Testis (tissue), 2 donors: ENCODE data around the gene C22orf23.

Experiments used
- CTCF ChIP-seq, 3 experiments: fragments of 450-650 bp in 2 of 3; fragments of 200-600 bp in 1 of 3; sonication (generic) in 1 of 3; IDR thresholded peaks; one replicate each; pipeline ENCODE4 v1.5.1; 2016 to 2019; ENCODE audit warnings: antibody characterized with exemption in 3 of 3, mild to moderate bottlenecking in 2 of 3, moderate library complexity in 1 of 3
- POLR2A ChIP-seq: fragments of 450-650 bp; IDR thresholded peaks from one replicate; pipeline ENCODE4 v1.6.1; 2017; ENCODE audit warnings: antibody characterized with exemption, mild to moderate bottlenecking, moderate library complexity

GRCh38 chr22:37894939-37895670 lies 58.3 kb downstream of the C22orf23 start:
- TF ChIP-seq CTCF (IDR thresholded peaks at IDR 0.05), result no peak
- TF ChIP-seq POLR2A, result no peak
